Measurements from ENCODE around the gene ZFHX2.

Gene ZFHX2

GRCh38 chr14:23545740-23546365, 5.7 kb downstream of the ZFHX2 start:
- Histone ChIP-seq H3K79me2 (ENCODE audit: low read length) (no peaks in the 10 kb centered on the region), H3K36me3 (replicated peaks; ENCODE audit: insufficient read depth, low read length) (no peaks in the 10 kb centered on the region), H3K4me1 (ENCODE audit: low read length) (no peaks in the 10 kb centered on the region), H3K9me3 (replicated peaks; ENCODE audit: insufficient read depth, low read length) (no peaks in the 10 kb centered on the region), H3K9ac (ENCODE audit: low read length) (no peak overlapping the region), H3K27me3 (replicated peaks; ENCODE audit: insufficient read depth, low read length) (no peaks in the 10 kb centered on the region), H2AFZ (ENCODE audit: low read length) (no peak overlapping the region), H4K20me1 (ENCODE audit: insufficient read depth, low read length) (no peaks in the 10 kb centered on the region), H3F3A (ENCODE audit: insufficient read depth, low read length) (no peaks in the 10 kb centered on the region), H3K27ac (ENCODE audit: low read length) (no peak overlapping the region), H3K4me2 (ENCODE audit: low read depth, low read length) (no peak overlapping the region), H3K9me2 (replicated peaks; ENCODE audit: insufficient read depth, low read length) (no peaks in the 10 kb centered on the region), H3K4me3 (ENCODE audit: low read length) (no peak overlapping the region)
- TF ChIP-seq EZH2phosphoT487 (IDR thresholded peaks at IDR 0.05; ENCODE audit: low read length), result no peak
- no peak for TF ChIP-seq EZH2 (optimal IDR thresholded peaks at IDR 0.05; ENCODE audit: low read depth, low read length)
- TF ChIP-seq CTCF (IDR thresholded peaks at IDR 0.05; ENCODE audit: low read length), result no peak
- no peak for DNase-seq

GRCh38 chr14:23544511-23545447, 6.8 kb downstream of the ZFHX2 start:
- Histone ChIP-seq H3K27me3 (replicated peaks; ENCODE audit: insufficient read depth, low read length) (no peaks in the 10 kb centered on the region), H2AFZ (ENCODE audit: low read length) (no peak overlapping the region), H3K4me3 (ENCODE audit: low read length) (no peak overlapping the region), H3K36me3 (replicated peaks; ENCODE audit: insufficient read depth, low read length) (no peaks in the 10 kb centered on the region), H3K79me2 (ENCODE audit: low read length) (no peaks in the 10 kb centered on the region), H4K20me1 (ENCODE audit: insufficient read depth, low read length) (no peaks in the 10 kb centered on the region), H3K4me1 (ENCODE audit: low read length) (no peaks in the 10 kb centered on the region), H3K4me2 (ENCODE audit: low read depth, low read length) (no peak overlapping the region), H3F3A (ENCODE audit: insufficient read depth, low read length) (no peaks in the 10 kb centered on the region), H3K9me3 (replicated peaks; ENCODE audit: insufficient read depth, low read length) (no peaks in the 10 kb centered on the region), H3K9me2 (replicated peaks; ENCODE audit: insufficient read depth, low read length) (no peaks in the 10 kb centered on the region), H3K27ac (ENCODE audit: low read length) (no peak overlapping the region), H3K9ac (ENCODE audit: low read length) (no peak overlapping the region)
- no peak for DNase-seq
- no peak for TF ChIP-seq CTCF (IDR thresholded peaks at IDR 0.05; ENCODE audit: low read length)
- no peak for TF ChIP-seq EZH2 (optimal IDR thresholded peaks at IDR 0.05; ENCODE audit: low read depth, low read length)
- no peak for TF ChIP-seq EZH2phosphoT487 (IDR thresholded peaks at IDR 0.05; ENCODE audit: low read length)

- Histone ChIP-seq H3F3A (ENCODE audit: insufficient read depth, low read length) (no peaks in the 10 kb centered on the region), H3K36me3 (replicated peaks; ENCODE audit: insufficient read depth, low read length) (no peaks in the 10 kb centered on the region), H3K4me3 (ENCODE audit: low read length) (no peak overlapping the region), H3K9me3 (replicated peaks; ENCODE audit: insufficient read depth, low read length) (no peaks in the 10 kb centered on the region), H3K27me3 (replicated peaks; ENCODE audit: insufficient read depth, low read length) (no peaks in the 10 kb centered on the region), H3K4me1 (ENCODE audit: low read length) (no peaks in the 10 kb centered on the region), H3K27ac (ENCODE audit: low read length) (no peak overlapping the region), H4K20me1 (ENCODE audit: insufficient read depth, low read length) (no peaks in the 10 kb centered on the region), H3K79me2 (ENCODE audit: low read length) (no peaks in the 10 kb centered on the region), H3K4me2 (ENCODE audit: low read depth, low read length) (no peak overlapping the region), H3K9me2 (replicated peaks; ENCODE audit: insufficient read depth, low read length) (no peaks in the 10 kb centered on the region), H3K9ac (ENCODE audit: low read length) (no peak overlapping the region), H2AFZ (ENCODE audit: low read length) (no peak overlapping the region)
- TF ChIP-seq EZH2phosphoT487 (IDR thresholded peaks at IDR 0.05; ENCODE audit: low read length), result no peak
- no peak for TF ChIP-seq EZH2 (optimal IDR thresholded peaks at IDR 0.05; ENCODE audit: low read depth, low read length)
- TF ChIP-seq CTCF (IDR thresholded peaks at IDR 0.05; ENCODE audit: low read length), result no peak
- DNase-seq, result no peak
These were observed 8.2 kb downstream of the ZFHX2 start for GRCh38 chr14:23543403-23543802.

Data from MM.1S (cell line).